ENCODE data around the gene HADH.

HADH gene

GRCh38 chr4:108053251-108053711, 63.6 kb downstream of the HADH start:
- CTCF ChIA-PET, result no interaction called here
- no peak overlapping the region for H3K4me3 ChIP-seq (ENCODE audit: low read depth, low read length)
- no peaks in the 10 kb centered on the region for H3K9me3 ChIP-seq (ENCODE audit: control insufficient read depth, insufficient read depth, low read depth, low read length)
- H3K27ac ChIP-seq (ENCODE audit: extremely low read depth, low read depth, low read length), result no peak overlapping the region
- H3K4me1 ChIP-seq (ENCODE audit: control insufficient read depth, insufficient read depth, low read length), result no peaks in the 10 kb centered on the region
- TF ChIP-seq ZNF398 (tag by site-specific recombination; IDR thresholded peaks at IDR 0.05) (no peak), ZNF423 (tag by site-specific recombination; IDR thresholded peaks at IDR 0.05) (no peak), ZNF549 (tag by site-specific recombination; IDR thresholded peaks at IDR 0.05) (no peak), WT1 (tag by site-specific recombination; IDR thresholded peaks at IDR 0.05) (no peak), GLI2 (tag by site-specific recombination; IDR thresholded peaks at IDR 0.05; ENCODE audit: borderline replicate concordance, low read depth) (no peak), ZNF23 (tag by site-specific recombination; IDR thresholded peaks at IDR 0.05; ENCODE audit: borderline replicate concordance) (no peak), ZNF18 (tag by site-specific recombination; IDR thresholded peaks at IDR 0.05) (no peak), SALL2 (tag by site-specific recombination; IDR thresholded peaks at IDR 0.05; ENCODE audit: borderline replicate concordance) (no peak), ZFHX2 (tag by site-specific recombination; conservative IDR thresholded peaks at IDR 0.05) (no peak), ZNF677 (tag by site-specific recombination; IDR thresholded peaks at IDR 0.05) (no peak), KLF17 (tag by site-specific recombination; IDR thresholded peaks at IDR 0.05) (no peak), ZNF292 (tag by site-specific recombination; IDR thresholded peaks at IDR 0.05; ENCODE audit: borderline replicate concordance, low read depth) (no peak), KLF9 (tag by site-specific recombination; IDR thresholded peaks at IDR 0.05; ENCODE audit: low read depth) (no peak), PRDM2 (tag by site-specific recombination; IDR thresholded peaks at IDR 0.05; ENCODE audit: borderline replicate concordance) (no peak), ZNF692 (tag by site-specific recombination; IDR thresholded peaks at IDR 0.05) (no peak)
- POLR2A ChIA-PET, result no interaction called here
- peaks cover 0 to 27% of the 10 kb centered on the region in 2 experiments; a peak in 1 of 3 replicates for H3K36me3 ChIP-seq (ENCODE audit: control insufficient read depth in 2 of 2, insufficient read depth in 1 of 2, low read length in 2 of 2)
